IMR-90 (cell line): Measurements from ENCODE around the gene MAP2.

ENCODE experiments used
- BHLHE40 ChIP-seq: fragments of 150-350 bp; IDR thresholded peaks from 2 replicates; pipeline ENCODE4 v1.6.1; 2016; ENCODE audit warnings: mild to moderate bottlenecking, low read depth, low read length
- ELK1 ChIP-seq: fragments of 150-350 bp; IDR thresholded peaks from 2 replicates; pipeline ENCODE4 v1.6.1; 2016; ENCODE audit warnings: low read depth, mild to moderate bottlenecking, low read length, moderate library complexity, borderline replicate concordance
- MXI1 ChIP-seq: IDR thresholded peaks from 2 replicates; pipeline ENCODE4 v1.6.1; 2012; ENCODE audit warnings: low read depth, mild to moderate bottlenecking, low read length, moderate library complexity, borderline replicate concordance
- POLR2A ChIP-seq: IDR thresholded peaks from 2 replicates; pipeline ENCODE4 v1.6.1; 2012; ENCODE audit warnings: mild to moderate bottlenecking, low read depth, low read length
- SMC3 ChIP-seq: fragments of 150-350 bp; IDR thresholded peaks from 2 replicates; pipeline ENCODE4 v1.6.1; 2016; ENCODE audit warnings: low read depth, mild to moderate bottlenecking, antibody characterized with exemption, low read length, moderate library complexity
- TF ChIP-seq, protein P1 (sequence below): conservative IDR thresholded peaks from 2 replicates; pipeline ENCODE4 v1.5.1; 2012; ENCODE audit warnings: mild to moderate bottlenecking, low read depth, low read length, improper control_type of control experiment

GRCh38 chr2:209387389-209387788 lies 36.5 kb upstream of the MAP2 start:
- TF ChIP-seq, protein P1, sequence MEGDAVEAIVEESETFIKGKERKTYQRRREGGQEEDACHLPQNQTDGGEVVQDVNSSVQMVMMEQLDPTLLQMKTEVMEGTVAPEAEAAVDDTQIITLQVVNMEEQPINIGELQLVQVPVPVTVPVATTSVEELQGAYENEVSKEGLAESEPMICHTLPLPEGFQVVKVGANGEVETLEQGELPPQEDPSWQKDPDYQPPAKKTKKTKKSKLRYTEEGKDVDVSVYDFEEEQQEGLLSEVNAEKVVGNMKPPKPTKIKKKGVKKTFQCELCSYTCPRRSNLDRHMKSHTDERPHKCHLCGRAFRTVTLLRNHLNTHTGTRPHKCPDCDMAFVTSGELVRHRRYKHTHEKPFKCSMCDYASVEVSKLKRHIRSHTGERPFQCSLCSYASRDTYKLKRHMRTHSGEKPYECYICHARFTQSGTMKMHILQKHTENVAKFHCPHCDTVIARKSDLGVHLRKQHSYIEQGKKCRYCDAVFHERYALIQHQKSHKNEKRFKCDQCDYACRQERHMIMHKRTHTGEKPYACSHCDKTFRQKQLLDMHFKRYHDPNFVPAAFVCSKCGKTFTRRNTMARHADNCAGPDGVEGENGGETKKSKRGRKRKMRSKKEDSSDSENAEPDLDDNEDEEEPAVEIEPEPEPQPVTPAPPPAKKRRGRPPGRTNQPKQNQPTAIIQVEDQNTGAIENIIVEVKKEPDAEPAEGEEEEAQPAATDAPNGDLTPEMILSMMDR = no peak
- no peak for TF ChIP-seq ELK1
- TF ChIP-seq SMC3 = no peak
- TF ChIP-seq POLR2A = no peak
- no peak for TF ChIP-seq BHLHE40
- TF ChIP-seq MXI1 = no peak
